ENCODE results near the gene LGALS1.
"Not testable (repeated sequence)": the region's sequence is repeated elsewhere in the genome, so short reads cannot be mapped to it uniquely, and the experiment has no call there.

The LGALS1 gene

DNA sequence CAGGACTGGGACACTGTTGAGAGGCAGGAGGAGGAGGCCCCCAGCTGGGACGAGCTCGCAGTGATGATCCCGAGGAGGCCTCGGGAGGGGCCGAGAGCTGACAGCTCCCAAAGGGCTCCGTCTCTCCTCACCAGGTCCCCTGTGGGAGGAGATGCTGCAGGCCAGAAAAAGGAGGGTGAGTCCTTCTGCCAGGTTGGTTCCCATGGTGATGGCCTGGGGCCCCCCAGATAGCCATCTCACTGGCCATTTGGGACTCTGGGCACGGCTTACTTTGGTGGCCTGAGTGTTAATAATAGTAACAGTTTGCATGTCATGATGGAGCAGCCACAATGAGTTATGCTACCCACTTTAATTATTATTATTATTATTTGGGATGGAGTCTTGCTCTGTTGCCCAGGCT is 40.3 kb downstream of the LGALS1 start:
- DNase-seq (ENCODE audit: insufficient read length, low spot score) (no peak), FAIRE-seq (no peak)
- no peak for TF ChIP-seq SPI1 (IDR thresholded peaks at IDR 0.05; ENCODE audit: low read depth, low read length)
- TF ChIP-seq TAF1 (IDR thresholded peaks at IDR 0.05; ENCODE audit: low read depth, low read length), result no peak
- TF ChIP-seq POLR2A (IDR thresholded peaks at IDR 0.05; ENCODE audit: low read depth, low read length), result no peak
- TF ChIP-seq POU2F2 (IDR thresholded peaks at IDR 0.05; ENCODE audit: low read depth, low read length), result no peak
- TF ChIP-seq PAX5 (IDR thresholded peaks at IDR 0.05; ENCODE audit: insufficient read depth, low read length, severe bottlenecking), result no peak
- TF ChIP-seq POLR2AphosphoS5 (IDR thresholded peaks at IDR 0.05; ENCODE audit: low read depth, low read length), result no peak

DNA sequence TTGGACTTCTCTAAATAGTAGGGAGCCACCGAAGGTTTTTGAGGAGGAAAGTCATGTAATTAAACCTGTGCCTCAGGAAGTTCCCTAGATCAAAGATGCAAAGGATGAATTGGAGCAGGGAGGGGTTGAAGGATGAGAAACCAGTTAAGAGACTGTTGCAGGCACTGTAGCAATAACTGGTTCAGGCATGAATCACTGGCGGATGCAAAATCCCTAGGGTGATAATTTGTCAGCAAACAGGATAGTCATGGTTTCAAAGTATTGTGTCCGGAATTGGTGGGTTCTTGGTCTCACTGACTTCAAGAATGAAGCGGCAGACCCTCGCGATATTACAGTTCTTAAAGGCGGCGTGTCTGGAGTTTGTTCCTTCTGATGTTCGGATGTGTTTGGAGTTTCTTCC is 41.3 kb downstream of the LGALS1 start:
- no peak for TF ChIP-seq POLR2AphosphoS5 (IDR thresholded peaks at IDR 0.05; ENCODE audit: low read depth, low read length)
- TF ChIP-seq SPI1 (IDR thresholded peaks at IDR 0.05; ENCODE audit: low read depth, low read length), result no peak
- no peak for TF ChIP-seq TAF1 (IDR thresholded peaks at IDR 0.05; ENCODE audit: low read depth, low read length)
- TF ChIP-seq POLR2A (IDR thresholded peaks at IDR 0.05; ENCODE audit: low read depth, low read length), result no peak
- FAIRE-seq (no peak), DNase-seq (ENCODE audit: insufficient read length, low spot score) (no peak)

DNA sequence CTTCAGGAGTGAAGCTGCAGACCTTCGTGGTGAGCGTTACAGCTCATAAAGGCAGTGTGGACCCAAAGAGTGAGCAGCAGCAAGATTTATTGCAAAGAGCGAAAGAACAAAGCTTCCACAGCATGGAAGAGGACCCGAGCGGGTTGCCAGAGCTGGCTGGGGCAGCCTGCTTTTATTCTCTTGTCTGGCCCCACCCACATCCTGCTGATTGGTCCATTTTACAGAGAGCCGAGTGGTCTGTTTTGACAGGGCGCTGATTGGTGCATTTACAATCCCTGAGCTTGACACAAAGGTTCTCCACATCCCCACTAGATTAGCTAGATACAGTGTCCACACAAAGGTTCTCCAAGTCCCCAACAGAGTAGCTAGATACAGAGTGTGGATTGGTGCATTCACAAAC is 41.8 kb downstream of the LGALS1 start:
- DNase-seq (ENCODE audit: insufficient read length, low spot score); FAIRE-seq: not testable (repeated sequence)

DNA sequence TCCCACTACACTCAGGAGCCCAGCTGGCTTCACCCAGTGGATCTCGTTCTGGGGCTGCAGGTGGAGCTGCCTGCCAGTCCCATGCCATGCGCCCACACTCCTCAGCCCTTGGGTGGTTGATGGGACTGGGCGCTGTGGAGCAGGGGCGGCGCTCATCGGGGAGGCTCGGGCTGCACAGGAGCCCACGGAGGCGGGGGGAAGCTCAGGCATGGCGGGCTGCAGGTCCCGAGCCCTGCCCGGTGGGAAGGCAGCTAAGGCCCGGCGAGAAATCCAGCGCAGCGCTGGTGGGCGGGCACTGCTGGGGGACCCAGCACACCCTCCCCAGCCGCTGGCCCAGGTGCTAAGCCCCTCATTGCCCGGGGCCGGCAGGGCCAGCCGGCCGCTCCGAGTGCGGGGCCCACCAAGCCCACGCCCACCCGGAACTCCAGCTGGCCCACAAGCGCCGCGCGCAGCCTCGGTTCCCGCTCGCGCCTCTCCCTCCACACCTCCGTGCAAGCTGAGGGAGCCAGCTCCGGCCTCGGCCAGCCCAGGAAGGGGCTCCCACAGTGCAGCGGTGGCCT is 42.4 kb downstream of the LGALS1 start:
- DNase-seq (ENCODE audit: insufficient read length, low spot score); FAIRE-seq: not testable (repeated sequence)

DNA sequence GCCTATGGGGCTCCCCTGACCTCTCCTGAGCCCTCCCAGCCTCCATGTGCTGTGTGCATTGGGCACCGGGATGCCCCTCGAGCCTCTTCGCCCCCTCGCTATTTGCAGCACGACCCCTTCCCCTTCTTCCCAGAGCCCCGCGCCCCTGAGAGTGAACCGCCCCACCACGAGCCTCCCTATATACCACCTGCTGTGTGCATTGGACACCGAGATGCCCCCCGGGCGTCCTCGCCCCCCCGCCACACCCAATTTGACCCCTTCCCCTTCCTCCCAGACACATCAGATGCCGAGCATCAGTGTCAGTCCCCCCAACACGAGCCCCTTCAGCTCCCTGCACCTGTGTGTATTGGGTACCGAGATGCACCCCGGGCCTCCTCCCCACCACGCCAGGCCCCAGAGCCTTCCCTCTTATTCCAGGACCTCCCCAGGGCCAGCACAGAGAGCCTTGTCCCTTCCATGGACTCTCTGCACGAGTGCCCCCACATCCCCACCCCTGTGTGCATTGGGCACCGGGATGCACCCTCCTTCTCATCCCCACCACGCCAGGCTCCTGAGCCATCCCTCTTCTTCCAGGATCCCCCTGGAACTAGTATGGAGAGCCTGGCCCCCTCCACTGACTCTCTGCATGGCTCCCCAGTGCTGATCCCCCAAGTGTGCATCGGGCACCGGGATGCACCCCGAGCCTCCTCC is 50.3 kb downstream of the LGALS1 start:
- FAIRE-seq, result no peak
- DNase-seq (ENCODE audit: insufficient read length, low spot score), result no peak
- TF ChIP-seq POLR2AphosphoS5 (IDR thresholded peaks at IDR 0.05; ENCODE audit: low read depth, low read length) (no peak), TAF1 (IDR thresholded peaks at IDR 0.05; ENCODE audit: low read depth, low read length) (no peak), PAX5 (IDR thresholded peaks at IDR 0.05; ENCODE audit: insufficient read depth, low read length, severe bottlenecking) (no peak), SPI1 (IDR thresholded peaks at IDR 0.05; ENCODE audit: low read depth, low read length) (no peak), POU2F2 (IDR thresholded peaks at IDR 0.05; ENCODE audit: low read depth, low read length) (no peak), POLR2A (IDR thresholded peaks at IDR 0.05; ENCODE audit: low read depth, low read length) (no peak)

DNA sequence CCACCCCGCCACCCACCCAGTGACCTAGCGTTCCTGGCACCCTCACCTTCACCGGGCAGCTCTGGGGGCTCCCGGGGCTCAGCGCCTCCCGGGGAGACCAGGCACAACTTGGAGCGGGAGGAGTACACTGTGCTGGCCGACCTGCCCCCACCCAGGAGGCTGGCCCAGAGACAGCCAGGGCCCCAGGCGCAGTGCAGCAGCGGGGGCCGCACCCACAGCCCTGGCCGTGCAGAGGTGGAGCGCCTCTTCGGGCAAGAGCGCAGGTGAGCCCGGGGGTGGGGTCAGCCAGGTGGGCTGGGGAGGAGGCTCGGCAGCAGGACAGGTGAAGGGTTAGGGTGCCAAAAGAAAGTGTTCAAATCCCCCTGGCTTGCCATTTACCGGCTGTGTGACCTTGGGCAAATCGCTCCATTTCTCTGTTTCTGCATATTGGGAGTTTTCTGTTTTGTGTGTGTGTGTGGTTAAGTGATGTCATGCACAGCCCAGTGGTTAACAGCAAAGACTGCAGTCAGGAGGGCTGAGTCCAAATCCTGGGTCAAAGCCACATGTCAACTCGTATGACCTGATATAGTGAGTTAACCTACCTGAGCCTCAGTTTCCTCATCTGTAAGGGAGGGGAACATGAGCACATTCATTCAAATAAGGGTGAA is 50.9 kb downstream of the LGALS1 start:
- FAIRE-seq, result no peak
- peak; percentile 53 for DNase-seq (ENCODE audit: insufficient read length, low spot score)
- TF ChIP-seq POLR2AphosphoS5 (IDR thresholded peaks at IDR 0.05; ENCODE audit: low read depth, low read length) (no peak), PAX5 (IDR thresholded peaks at IDR 0.05; ENCODE audit: insufficient read depth, low read length, severe bottlenecking) (no peak), POU2F2 (IDR thresholded peaks at IDR 0.05; ENCODE audit: low read depth, low read length) (no peak), POLR2A (IDR thresholded peaks at IDR 0.05; ENCODE audit: low read depth, low read length) (no peak), TAF1 (IDR thresholded peaks at IDR 0.05; ENCODE audit: low read depth, low read length) (no peak), SPI1 (IDR thresholded peaks at IDR 0.05; ENCODE audit: low read depth, low read length) (no peak)

DNA sequence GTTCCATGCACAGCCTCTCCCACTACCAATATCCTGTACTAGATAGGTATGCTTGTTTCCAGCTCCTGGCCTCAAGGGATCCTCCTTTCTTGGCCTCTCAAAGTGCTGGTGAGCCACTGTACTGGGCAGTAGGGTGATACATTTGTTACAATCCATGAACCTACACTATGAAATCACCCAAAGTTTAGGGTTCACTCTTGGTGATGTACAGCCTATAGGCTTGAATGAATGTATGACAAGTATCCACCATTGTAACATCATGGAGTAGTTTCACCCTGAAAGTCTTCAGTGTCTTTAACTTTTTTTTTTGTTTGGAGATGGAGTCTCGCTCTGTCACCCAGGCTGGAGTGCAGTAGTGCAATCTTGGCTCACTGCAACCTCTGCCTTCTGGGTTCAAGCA is 53.2 kb downstream of the LGALS1 start:
- no peak for TF ChIP-seq PAX5 (IDR thresholded peaks at IDR 0.05; ENCODE audit: insufficient read depth, low read length, severe bottlenecking)
- no peak for TF ChIP-seq SPI1 (IDR thresholded peaks at IDR 0.05; ENCODE audit: low read depth, low read length)
- TF ChIP-seq POLR2A (IDR thresholded peaks at IDR 0.05; ENCODE audit: low read depth, low read length), result no peak
- no peak for TF ChIP-seq TAF1 (IDR thresholded peaks at IDR 0.05; ENCODE audit: low read depth, low read length)
- no peak for TF ChIP-seq POLR2AphosphoS5 (IDR thresholded peaks at IDR 0.05; ENCODE audit: low read depth, low read length)
- TF ChIP-seq POU2F2 (IDR thresholded peaks at IDR 0.05; ENCODE audit: low read depth, low read length), result no peak
- no peak for FAIRE-seq

More for the DNA sequence above, 53.2 kb downstream of the LGALS1 start:
- no peak for DNase-seq (ENCODE audit: insufficient read length, low spot score)
